Posterior cingulate gyrus (tissue), 11 donors: ENCODE results near the gene TBX10.
"Not testable (repeated sequence)": the region's sequence is repeated elsewhere in the genome, so short reads cannot be mapped to it uniquely, and the experiment has no call there.

Source experiments
- DNase-seq, 10 donors: peaks; one replicate each; pipeline versions ENCODE4 v3.0.0 to v3.0.0-alpha.2; 2020 to 2021; ENCODE audit warnings: mixed read lengths in 3 of 10
- intact Hi-C: fragments of 100-400 bp; cut with DNase I; formaldehyde crosslinking; loops from one replicate; pipeline ENCODE4 v1.15.1; 2023

Gene TBX10

DNA sequence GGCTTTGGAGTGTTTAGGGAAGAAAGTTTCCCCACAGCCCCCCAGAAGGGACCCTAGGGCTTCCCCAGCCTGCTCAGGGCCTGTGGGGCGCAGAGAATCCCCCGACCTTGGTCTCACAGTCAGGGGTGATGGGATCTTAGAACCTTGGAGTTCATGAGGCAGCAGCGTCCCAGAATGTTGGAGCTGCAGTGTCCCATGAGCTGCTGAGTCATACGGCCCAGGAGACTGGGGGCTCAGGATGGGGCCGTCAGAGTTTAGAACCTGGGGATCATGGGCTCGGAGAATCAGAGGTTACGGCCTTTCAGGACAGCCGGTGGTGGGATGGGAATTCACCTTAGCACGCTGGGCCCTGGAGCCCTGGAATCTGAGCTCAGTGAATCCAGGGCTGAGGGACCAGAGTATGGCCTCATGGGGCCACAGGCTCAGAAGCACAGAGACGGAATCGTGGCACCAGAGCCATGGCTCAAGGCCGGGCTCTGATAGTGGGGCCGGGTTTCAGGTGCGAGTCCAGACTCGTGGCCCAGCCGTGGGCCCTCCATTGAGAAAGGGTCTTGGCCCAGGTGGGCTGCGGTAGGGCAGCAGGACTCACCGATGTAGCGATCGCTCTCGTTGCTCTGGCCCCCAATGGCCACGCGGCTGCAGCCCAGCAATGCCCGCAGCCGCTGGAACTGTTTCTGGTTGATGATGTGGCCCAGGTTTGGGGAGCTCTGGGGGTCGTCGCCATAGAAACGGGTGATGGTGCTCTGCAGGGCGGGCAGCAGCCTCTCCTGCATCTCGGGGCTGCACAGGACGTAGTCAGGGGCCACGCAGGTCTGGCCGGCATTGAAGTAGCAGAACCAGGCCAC is 25.4 kb upstream of the TBX10 start:
- peak in 1 of 10 donors; percentile 50 for DNase-seq
- intact Hi-C loops: no loop called here

- intact Hi-C loops: no loop called here
Measured at GRCh38 chr11:67664213-67664585, 24.6 kb upstream of the TBX10 start.

GRCh38 chr11:67663532-67664212 is 24.1 kb upstream of the TBX10 start:
- intact Hi-C loops: no loop called here
- no peak for DNase-seq

More at GRCh38 chr11:67664213-67664585, 24.6 kb upstream of the TBX10 start:
- peak in 2 of 10 donors; percentile 57 to 79 for DNase-seq

- peak in 2 of 10 donors; percentile 35 to 78 for DNase-seq
- intact Hi-C loops: no loop called here
Measured at GRCh38 chr11:67662835-67663531, 23.4 kb upstream of the TBX10 start.

- peak in 1 of 10 donors; percentile 8 for DNase-seq
- intact Hi-C loops: no loop called here
Measured at GRCh38 chr11:67662142-67662834, 22.7 kb upstream of the TBX10 start.

DNA sequence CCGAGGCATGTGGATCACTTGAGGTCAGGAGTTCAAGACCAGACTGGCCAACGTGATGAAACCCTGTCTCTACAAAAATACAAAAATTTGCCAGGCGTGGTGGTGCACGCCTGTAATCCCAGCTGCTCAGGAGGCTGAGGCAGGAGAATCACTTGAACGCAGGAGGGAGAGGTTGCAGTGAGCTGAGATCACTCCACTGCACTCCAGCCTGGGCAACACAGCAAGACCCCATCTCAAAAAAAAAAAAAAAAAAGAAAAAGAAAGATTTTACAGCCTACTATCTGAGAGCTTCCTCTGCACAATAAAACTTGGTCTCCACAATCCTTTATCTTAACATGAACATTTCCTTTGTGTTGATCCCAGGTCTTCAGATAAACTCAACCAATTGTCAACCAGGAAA is 21.2 kb upstream of the TBX10 start:
- DNase-seq: peak in 2 of 10 donors; percentile 38 to 47
- intact Hi-C loops: not testable (repeated sequence)

DNA sequence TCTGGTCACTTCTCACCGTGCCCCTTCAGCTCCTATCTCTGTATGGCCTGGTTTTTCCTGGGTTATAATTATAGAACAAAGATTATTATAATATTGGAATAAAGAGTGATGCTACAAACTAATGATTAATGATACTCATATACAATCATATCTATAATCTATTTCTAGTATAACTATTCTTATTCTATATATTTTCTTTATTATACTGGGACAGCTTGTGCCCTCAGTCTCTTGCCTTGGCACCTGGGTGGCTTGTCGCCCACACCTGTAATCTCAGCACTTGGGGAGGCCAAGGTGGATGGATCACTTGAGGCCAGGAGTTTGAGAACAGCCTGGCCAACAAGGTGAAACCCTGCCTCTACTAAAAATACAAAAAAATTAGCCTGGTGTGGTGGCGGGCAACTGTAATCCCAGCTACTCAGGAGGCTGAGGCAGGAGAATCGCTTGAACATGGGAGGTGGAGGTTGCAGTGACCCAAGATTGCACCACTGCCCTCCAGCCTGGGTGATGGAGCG is 20.1 kb upstream of the TBX10 start:
- intact Hi-C loops: not testable (repeated sequence)
- DNase-seq: peak in 1 of 10 donors; percentile 14

DNA sequence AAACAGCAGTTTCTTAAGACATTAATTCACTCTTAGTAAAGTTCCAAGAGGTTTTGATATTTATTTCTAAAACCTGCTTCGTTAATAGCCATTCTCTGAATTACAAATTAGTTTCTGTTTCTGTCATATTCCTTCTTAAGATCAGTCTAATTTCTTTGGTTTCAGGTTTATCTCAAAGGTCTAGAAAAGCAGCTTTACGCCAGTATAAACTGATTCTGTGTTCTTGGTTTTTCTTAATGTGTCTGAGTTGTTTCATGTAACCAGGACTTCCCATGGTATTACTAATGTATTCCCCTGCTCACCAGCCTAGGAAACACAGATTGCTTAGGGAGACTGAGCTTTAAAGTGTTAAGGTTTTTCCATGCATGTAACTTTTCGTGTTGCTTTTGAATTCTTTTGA is 17.7 kb upstream of the TBX10 start:
- intact Hi-C loops: no loop called here
- DNase-seq: no peak

DNA sequence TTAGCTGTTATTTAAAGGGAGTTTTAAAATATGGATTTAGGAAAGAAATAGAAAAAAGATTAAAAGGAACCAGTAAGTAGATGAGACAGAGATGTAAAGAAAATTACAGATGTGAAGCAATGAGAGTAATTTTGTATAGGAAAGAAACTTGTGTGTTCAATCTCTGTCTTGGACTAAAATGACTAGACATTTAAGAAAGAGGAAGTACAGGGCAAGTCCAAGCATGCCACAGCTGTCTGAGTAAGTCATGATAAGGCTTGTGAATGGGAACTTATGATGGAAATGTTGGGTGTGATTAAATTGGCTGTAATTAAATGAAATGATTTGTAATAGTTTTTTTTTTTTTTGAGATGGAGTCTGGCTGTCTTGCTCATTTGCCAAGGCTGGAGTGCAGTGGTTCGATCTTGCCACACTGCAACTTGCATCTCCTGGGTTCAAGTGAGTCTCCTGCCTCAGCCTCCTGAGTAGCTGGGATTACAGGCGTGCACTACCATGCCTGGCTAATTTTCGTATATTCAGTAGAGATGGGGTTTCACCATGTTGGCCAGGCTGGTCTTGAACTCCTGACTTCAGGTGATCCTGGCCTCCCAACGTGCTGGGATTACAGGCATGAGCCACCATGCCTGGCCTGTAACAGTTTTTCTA is 16.8 kb upstream of the TBX10 start:
- DNase-seq: peak in 1 of 10 donors; percentile 13
- intact Hi-C loops: no loop called here

GRCh38 chr11:67654225-67654624 is 14.7 kb upstream of the TBX10 start:
- peak in 3 of 10 donors; percentile 8 to 49 (median 15) for DNase-seq
- intact Hi-C loops: no loop called here

- peak in 3 of 10 donors; percentile 37 to 67 (median 57) for DNase-seq
- intact Hi-C loops: no loop called here
Measured at GRCh38 chr11:67652965-67653845, 13.6 kb upstream of the TBX10 start.

GRCh38 chr11:67651976-67652781 is 12.6 kb upstream of the TBX10 start:
- peak in 2 of 10 donors; percentile 7 to 20 for DNase-seq

DNA sequence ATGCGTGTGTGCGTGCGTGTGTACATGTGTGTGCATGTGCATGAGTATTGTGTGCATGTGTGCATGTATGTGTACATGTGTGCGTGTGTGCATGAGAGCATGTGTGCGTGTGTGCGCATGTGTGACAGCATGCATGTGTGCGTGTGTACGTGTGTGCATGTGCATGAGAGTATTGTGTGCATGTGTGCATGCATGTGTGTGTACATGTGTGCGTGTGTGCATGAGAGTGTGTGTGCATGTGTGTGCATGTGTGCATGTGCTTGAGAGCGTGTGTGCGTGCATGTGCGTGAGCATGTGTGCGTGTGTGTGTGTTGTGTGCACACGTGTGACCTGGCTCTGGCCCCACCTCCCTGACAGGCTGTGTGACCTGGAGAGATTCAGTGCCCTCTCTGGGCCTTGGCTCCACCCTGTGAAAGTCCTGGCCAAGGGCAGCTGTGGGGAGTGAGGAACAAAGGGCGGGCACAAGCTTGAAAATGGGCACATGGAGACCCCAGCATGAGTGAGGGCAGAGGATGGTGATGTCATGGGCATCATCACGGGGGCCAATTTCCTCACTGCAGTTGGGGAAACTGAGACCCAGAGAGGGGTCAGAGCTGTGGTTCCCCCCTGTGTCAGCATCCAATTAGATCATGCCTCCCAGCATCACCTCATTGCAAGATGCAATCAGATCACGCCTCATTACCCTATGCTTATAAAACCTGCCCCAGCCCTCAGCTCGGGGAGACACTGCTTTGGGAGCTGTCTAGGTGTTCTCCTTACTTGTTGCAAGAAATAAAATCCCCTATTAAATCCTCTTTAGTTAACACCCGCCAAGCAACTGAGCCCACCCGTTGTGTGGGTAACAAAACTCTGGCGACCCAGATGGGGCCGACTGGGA is 10.3 kb upstream of the TBX10 start:
- DNase-seq: peak in 3 of 10 donors; percentile 11 to 29 (median 26)
- intact Hi-C loops: no loop called here

More at GRCh38 chr11:67651976-67652781, 12.6 kb upstream of the TBX10 start:
- intact Hi-C loops: no loop called here

DNA sequence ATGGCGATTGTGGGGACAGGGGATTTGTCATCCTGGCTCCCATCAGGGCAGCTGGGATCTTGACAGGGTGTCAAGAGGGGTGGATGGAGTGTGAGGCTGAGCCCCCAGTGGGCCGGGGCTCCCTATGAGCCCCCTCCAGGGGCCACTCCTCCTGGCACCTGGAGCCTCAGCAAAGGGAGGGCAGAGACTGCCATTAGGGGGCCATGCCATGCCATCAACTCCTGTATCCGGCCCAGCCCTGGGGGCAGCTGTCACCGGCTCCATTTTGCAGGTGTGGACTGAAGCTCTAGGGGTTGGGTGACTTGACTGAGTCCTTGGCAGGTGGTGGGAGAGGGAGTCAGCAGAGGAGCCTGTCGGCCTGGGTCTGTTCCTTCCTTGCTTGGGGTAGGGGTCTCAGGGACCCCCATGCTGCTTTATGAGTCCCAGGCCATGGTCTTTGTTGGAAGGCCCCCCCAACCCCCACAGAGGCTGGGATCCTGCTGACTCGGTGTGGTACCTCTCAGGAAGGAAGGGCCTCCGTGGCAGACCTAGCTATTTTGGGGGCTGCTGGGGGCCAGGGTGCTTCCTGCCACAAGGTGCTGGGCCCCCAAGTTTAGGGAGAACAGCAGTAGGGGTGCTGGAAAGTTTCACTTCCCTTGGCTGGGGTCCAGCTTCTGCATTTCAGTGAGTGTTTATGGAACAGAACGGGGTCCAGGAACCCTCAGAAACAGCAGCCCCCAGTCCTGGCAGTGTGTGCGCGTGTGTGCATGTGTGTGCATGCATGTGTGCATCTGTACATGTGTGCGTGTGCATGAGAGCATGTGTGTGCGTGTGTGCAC is 9.4 kb upstream of the TBX10 start:
- DNase-seq: peak in 4 of 10 donors; percentile 35 to 51 (median 45)
- intact Hi-C loops: no loop called here

GRCh38 chr11:67648140-67648795 is 8.7 kb upstream of the TBX10 start:
- DNase-seq: peak in 2 of 10 donors; percentile 46 to 58
- intact Hi-C loops: no loop called here
